GM12872 (cell line): Measurements from ENCODE around the gene PGF.

Experiments
- CTCF ChIP-seq: IDR thresholded peaks from 3 replicates; pipeline ENCODE4 v1.5.1; 2011; ENCODE audit warnings: low read depth, mild to moderate bottlenecking, low read length, moderate library complexity; ENCODE audit not compliant: insufficient read depth

Gene PGF

GRCh38 chr14:74961238-74961911 lies 6.0 kb upstream of the PGF start:
- TF ChIP-seq CTCF = no peak

- no peak for TF ChIP-seq CTCF
These were observed 5.3 kb upstream of the PGF start for GRCh38 chr14:74960736-74961135.

GRCh38 chr14:74959596-74960180 lies 4.3 kb upstream of the PGF start:
- TF ChIP-seq CTCF = no peak

GRCh38 chr14:74956280-74957072 lies 1.1 kb upstream of the PGF start:
- TF ChIP-seq CTCF = no peak

- TF ChIP-seq CTCF = no peak
These were observed 556 bp upstream of the PGF start for GRCh38 chr14:74956027-74956279.

GRCh38 chr14:74954947-74955228 lies 509 bp downstream of the PGF start:
- TF ChIP-seq CTCF = no peak

- no peak for TF ChIP-seq CTCF
These were observed 1.0 kb downstream of the PGF start for GRCh38 chr14:74954232-74954946.
